ENCODE results near the gene GRM7. TPM values are rescaled to one million over a fixed set of nuclear protein-coding genes. Genes with fewer than 3 reads are reported as not detected.

GRM7 gene
- total RNA-seq, 4 donors from 2014 or later = 0.39 TPM; not detected in 3

DNA sequence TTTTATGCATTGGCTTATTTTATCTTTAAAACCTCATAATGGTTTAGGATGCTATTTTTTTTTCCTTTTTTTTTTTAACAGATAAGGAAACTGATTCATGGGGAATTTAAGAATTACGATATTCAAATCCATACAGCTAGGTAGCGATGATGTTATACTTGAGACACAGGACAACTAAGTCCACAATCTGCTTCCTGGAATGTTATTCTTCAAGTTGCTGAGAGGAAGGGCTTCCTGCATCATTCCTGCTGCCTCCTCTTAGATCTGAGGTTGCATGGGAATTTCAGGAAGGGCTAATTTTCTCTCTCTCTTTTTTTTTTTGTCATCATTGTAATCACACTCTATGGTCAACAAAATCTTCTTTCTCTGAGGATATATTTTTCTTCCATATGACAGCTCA, 595.5 kb downstream of the GRM7 start:
- Histone ChIP-seq H3K4me1 (no peaks in the 10 kb centered on the region), H3K27me3 (no peaks in the 10 kb centered on the region), H3K9me3 (no peaks in the 10 kb centered on the region), H3K27ac (replicated peaks in 1 of 4) (no peak overlapping the region), H3K4me3 (no peak overlapping the region), H3K36me3 (no peaks in the 10 kb centered on the region)
- DNase-seq (ENCODE audit: extremely low spot score) = no peak
- 87% methylated on average over 2 of the region's 2 CpGs for WGBS
- intact Hi-C loops (cut with DNase I) = no loop called here
- TF ChIP-seq EP300 (IDR thresholded peaks at IDR 0.05) (no peak), POLR2A (IDR thresholded peaks at IDR 0.05; ENCODE audit: low read depth) (no peak), POLR2AphosphoS5 (IDR thresholded peaks at IDR 0.05) (no peak)
- TF ChIP-seq, protein P1, sequence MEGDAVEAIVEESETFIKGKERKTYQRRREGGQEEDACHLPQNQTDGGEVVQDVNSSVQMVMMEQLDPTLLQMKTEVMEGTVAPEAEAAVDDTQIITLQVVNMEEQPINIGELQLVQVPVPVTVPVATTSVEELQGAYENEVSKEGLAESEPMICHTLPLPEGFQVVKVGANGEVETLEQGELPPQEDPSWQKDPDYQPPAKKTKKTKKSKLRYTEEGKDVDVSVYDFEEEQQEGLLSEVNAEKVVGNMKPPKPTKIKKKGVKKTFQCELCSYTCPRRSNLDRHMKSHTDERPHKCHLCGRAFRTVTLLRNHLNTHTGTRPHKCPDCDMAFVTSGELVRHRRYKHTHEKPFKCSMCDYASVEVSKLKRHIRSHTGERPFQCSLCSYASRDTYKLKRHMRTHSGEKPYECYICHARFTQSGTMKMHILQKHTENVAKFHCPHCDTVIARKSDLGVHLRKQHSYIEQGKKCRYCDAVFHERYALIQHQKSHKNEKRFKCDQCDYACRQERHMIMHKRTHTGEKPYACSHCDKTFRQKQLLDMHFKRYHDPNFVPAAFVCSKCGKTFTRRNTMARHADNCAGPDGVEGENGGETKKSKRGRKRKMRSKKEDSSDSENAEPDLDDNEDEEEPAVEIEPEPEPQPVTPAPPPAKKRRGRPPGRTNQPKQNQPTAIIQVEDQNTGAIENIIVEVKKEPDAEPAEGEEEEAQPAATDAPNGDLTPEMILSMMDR (IDR thresholded peaks at IDR 0.05) = no peak

DNA sequence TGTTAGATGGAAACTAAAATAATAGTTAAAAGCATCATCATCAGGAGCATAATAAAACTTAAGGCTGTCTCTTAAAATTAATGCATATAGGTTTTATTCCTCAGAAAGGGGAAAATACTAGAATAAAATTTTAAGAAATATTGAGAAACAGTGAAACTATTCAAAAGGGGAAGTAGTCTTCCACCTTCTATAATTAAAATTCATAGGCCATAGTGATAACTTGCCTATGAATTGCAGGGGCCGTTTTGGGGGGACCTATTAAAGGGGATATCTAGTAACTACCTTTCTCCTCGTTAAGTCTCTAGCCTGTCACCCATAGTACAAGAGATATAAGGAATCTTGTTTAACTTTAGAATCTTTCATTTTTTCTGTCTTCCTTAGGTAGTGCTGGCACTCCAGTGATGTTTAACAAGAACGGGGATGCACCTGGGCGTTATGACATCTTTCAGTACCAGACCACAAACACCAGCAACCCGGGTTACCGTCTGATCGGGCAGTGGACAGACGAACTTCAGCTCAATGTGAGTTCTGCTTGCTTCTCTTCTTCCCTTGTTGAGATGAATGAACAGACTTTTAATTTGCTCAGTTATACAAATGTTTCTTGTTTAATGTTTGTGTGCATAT, 600.4 kb downstream of the GRM7 start:
- intact Hi-C loops (cut with DNase I) = no loop called here
- Histone ChIP-seq H3K36me3 (no peaks in the 10 kb centered on the region), H3K27ac (replicated peaks in 1 of 4) (no peak overlapping the region), H3K4me1 (no peaks in the 10 kb centered on the region), H3K4me3 (no peak overlapping the region), H3K27me3 (no peaks in the 10 kb centered on the region), H3K9me3 (no peaks in the 10 kb centered on the region)
- 79% methylated on average over 8 of the region's 8 CpGs for WGBS
- no peak for TF ChIP-seq POLR2AphosphoS5 (IDR thresholded peaks at IDR 0.05)
- TF ChIP-seq EP300 (IDR thresholded peaks at IDR 0.05) = no peak
- no peak for DNase-seq (ENCODE audit: extremely low spot score)

GRCh38 chr3:7469866-7470265, 609.0 kb downstream of the GRM7 start:
- Histone ChIP-seq H3K4me1 (no peaks in the 10 kb centered on the region), H3K9me3 (no peaks in the 10 kb centered on the region), H3K27me3 (no peaks in the 10 kb centered on the region), H3K4me3 (no peak overlapping the region), H3K36me3 (no peaks in the 10 kb centered on the region), H3K27ac (replicated peaks in 1 of 4) (no peak overlapping the region)
- no peak for DNase-seq (ENCODE audit: extremely low spot score)
- intact Hi-C loops (cut with DNase I) = no loop called here
- no peak for TF ChIP-seq POLR2A (IDR thresholded peaks at IDR 0.05; ENCODE audit: low read depth)
- TF ChIP-seq EP300 (IDR thresholded peaks at IDR 0.05) = no peak
- no peak for TF ChIP-seq POLR2AphosphoS5 (IDR thresholded peaks at IDR 0.05)
- TF ChIP-seq, protein P1 (IDR thresholded peaks at IDR 0.05) = no peak
- 90% methylated on average over 2 of the region's 2 CpGs for WGBS

GRCh38 chr3:7484636-7485035, 623.7 kb downstream of the GRM7 start:
- Histone ChIP-seq H3K27me3 (no peaks in the 10 kb centered on the region), H3K4me3 (no peak overlapping the region), H3K36me3 (no peaks in the 10 kb centered on the region), H3K27ac (replicated peaks in 1 of 4) (no peak overlapping the region), H3K9me3 (peaks cover 0 to 6% (median 0%) of the 10 kb centered on the region in 4 donors), H3K4me1 (no peaks in the 10 kb centered on the region)
- intact Hi-C loops (cut with DNase I) = no loop called here
- DNase-seq (ENCODE audit: extremely low spot score) = no peak
- WGBS = 79% methylated on average over 1 of the region's 1 CpG
- TF ChIP-seq, protein P1 (IDR thresholded peaks at IDR 0.05) = no peak
- no peak for TF ChIP-seq EP300 (IDR thresholded peaks at IDR 0.05)
- no peak for TF ChIP-seq POLR2A (IDR thresholded peaks at IDR 0.05; ENCODE audit: low read depth)
- no peak for TF ChIP-seq POLR2AphosphoS5 (IDR thresholded peaks at IDR 0.05)

DNA sequence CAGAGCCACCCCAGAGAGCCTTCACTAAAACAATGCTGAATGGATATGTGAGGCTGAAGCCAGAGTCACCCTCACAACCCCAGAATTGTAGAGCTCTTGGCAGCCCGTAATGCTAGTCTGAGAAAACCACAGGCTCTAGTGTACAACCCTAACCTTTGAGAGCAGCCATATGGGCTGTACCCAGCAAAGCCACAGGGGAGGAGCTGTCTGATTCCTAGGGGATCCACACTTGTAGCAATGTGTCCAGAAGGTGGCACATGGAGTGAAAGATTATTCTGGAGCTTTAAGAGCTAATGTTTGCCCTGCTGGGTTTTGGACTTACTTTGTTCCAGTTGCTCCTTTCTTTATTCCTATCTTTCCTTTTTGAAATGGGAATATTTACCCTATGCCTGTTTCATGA, 626.8 kb downstream of the GRM7 start:
- intact Hi-C loops (cut with DNase I) = no loop called here
- no peaks in the 10 kb centered on the region for H3K36me3 ChIP-seq
- H3K4me1 ChIP-seq = no peaks in the 10 kb centered on the region
- TF ChIP-seq EP300 (IDR thresholded peaks at IDR 0.05) (no peak), POLR2A (IDR thresholded peaks at IDR 0.05; ENCODE audit: low read depth) (no peak), POLR2AphosphoS5 (IDR thresholded peaks at IDR 0.05) (no peak)
- TF ChIP-seq, protein P1 (IDR thresholded peaks at IDR 0.05) = no peak
- WGBS = 0% methylated on average over 1 of the region's 1 CpG
- no peaks in the 10 kb centered on the region for H3K27me3 ChIP-seq
- DNase-seq (ENCODE audit: extremely low spot score) = no peak
- H3K4me3 ChIP-seq = no peak overlapping the region
- peaks cover 0 to 6% (median 0%) of the 10 kb centered on the region in 4 donors for H3K9me3 ChIP-seq
- no peak overlapping the region for H3K27ac ChIP-seq (replicated peaks in 1 of 4)

All from esophagus muscularis mucosa (tissue), 4 donors.